DMS114 treated with DMSO at 0.1 percent for 48 hours (cell line): ENCODE data around the gene HOXA2.

Experiments used
- DNase-seq: peaks from one replicate; lab custom pipeline; 2025; ENCODE audit not compliant: unreplicated experiment; lab: John Stamatoyannopoulos, UW

HOXA2 gene

DNA sequence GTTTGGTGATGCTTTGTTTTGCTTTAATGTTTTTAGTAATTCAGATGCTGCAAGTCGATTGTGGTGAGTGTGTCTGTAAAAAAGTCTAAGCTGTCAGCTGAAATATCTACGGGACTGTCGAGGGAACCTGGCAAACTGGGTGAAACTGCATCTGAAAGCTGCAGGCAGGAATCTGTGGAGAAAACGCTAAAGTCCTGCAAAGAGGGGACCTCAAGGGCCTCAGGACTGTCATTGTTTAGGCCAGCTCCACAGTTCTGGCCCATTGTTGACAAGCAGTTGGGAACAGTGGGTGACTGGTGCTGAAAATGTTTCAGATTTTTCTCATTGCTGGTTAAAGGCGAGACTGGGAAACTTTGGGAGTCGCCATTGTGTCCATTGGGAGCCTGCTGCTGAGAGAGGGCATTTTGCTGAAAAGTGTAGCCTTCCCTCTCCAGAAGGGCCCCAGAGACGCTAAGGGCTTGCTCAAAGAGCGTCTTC, 1.8 kb downstream of the HOXA2 start:
- no peak for DNase-seq

DNA sequence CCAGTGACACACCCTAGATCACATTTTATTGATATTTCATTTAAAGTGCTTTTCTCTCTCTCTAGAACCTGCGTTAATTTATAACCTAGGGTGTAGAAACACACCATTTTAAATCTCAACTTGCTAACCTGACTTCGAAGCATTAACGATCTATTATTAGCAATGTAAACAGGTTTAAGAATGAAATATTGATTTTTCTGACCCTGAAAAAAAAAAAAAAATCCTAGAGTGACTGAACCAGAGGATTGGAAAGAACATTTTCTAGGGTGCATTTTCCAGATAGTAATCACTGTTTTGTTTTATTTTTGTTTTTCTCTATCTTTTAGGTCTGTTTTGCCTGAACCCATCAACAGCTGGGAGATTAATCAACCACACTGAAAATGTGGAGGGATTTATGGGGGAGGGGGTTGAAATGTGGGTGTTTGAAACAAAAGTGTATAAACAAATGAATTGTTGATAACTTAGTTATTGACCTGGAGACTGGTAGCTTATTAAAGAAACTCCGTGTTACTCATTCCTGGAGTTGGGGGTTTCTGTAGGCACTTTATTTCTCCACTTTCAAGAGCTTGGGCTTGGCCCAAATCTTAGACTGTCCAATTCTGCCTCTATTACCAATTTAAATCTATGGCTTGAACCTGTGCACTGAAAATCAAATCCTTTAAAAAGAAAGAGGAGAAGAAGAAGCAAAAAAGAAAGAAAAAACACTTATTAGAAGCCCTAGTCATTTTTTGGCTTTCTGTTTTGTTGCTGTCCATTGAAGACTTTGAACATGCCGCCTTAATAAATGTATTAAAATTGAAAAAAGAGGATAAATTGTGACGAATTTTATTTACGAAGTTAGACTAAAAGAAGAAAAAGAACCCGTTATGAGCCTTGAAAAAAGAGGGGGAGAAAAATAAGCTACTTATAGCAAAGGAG, 2.8 kb downstream of the HOXA2 start:
- DNase-seq: no peak

DNA sequence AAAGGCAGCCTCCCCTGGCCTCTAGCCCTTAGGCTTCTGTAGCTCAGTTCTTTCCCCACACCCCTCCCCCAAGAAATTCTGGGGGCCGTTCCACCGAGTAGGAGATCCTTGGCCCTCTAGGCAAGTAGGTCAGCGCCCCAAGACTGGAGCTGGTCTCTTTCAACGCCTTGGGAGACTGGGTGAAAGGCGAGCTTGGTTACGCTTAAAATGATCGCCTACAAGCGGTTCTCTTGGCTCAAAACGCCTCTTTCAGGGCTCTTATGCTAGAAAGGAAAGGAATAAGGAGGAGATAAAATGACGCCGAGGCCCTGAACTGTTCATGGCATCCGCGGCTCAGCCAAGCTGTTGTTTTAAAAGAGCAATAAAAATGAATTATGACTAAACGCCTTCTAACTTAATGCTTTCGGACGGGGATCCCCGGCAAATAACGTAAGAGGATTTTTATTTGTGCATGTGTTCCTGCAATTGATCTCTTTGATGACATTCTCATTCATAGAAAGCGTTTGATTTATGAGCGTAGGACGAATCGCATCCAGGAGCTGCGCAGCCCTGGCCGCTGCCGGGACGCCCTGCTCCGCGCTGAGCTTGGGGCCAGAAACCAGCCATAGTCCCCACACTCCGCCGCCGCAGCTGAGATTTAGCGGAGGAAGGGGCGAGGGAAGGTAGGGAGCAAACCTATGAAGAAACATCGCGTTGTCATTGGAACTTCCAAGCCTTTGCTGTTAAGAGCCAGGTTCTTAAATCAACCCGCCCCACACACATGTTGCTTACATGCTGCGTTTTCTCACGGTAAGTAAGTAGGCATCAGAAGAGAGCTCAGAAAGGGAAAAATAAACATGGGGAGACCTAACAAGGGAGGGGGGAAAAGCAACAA, 3.7 kb downstream of the HOXA2 start:
- DNase-seq: no peak

DNA sequence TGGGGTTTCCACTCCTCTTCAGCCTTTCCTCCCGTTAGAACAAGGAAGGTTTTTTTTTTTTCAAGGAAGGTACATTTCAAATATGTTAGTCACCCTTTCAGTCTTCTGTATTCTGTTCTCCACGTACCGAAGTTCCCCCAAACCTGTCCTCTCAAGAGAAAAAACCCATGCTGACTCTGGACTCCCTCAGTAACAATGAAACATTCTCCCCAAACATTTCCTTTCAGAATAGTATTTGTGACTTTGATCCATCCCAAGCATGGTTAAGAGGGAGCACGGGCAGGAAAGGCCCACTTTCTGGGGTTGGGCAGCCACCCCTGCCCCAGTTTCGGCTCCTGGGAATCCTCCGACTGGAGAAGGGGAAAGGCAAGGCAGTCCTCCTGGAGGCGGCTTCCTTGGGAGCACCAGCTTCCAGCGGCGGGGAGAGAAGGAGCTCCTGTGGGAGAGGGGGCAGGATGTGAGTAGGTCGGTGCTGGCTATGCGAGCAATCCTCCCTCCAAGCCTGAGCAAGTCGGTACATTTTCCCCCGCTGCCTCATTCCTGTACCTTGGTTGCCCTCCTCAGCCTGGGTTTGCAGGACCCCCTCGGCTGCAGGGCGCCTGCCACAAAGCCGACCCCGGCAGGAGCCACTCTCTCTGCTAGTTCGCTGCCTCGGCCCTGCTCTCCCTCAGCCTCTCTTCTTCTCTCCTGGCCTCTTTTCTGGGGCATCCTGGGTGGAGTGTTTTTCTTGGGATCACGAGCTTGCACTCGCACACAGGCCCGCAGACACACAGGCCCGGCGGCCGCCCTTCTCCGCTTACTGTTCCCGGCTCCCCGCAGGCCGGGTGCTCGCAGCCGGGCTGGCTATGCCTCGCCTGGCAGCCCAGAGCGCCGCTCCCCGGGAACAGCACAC, 4.6 kb downstream of the HOXA2 start:
- no peak for DNase-seq

DNA sequence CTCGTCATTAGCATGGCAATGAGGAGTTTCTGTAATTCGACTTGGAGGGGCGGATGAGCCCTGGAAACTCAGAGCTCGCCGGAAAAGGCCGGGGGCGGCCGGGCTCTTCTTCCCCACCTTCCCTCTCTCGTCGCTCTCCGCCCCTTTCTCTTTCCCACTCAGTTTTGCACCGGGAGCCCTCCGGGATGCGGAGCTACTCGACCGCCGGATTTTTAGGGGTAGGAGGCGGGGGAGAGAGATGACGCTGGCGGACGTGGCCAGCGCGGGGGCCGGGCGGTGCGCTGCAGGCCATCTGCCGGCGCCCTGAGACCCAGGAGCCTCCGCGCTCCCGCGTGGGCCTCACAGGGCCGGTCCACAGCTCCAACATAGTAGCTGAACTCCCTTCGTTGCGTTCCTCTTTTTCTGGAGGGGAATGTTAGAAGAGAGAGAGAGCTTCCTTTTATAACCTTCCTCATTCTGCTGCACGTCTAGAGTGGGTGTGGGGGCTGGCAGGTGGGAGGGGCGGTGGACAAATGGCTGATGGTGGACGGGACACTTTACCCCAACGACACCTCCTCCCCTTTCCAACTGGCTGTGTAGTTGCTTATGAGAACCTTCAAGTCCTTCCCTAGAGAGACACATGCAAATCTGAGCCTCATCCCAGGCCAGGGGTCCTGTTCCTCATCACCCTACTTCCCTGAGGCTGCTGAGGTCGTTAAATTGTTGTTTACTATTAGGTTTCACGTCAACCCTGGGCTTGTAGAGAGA, 5.5 kb downstream of the HOXA2 start:
- DNase-seq: no peak

DNA sequence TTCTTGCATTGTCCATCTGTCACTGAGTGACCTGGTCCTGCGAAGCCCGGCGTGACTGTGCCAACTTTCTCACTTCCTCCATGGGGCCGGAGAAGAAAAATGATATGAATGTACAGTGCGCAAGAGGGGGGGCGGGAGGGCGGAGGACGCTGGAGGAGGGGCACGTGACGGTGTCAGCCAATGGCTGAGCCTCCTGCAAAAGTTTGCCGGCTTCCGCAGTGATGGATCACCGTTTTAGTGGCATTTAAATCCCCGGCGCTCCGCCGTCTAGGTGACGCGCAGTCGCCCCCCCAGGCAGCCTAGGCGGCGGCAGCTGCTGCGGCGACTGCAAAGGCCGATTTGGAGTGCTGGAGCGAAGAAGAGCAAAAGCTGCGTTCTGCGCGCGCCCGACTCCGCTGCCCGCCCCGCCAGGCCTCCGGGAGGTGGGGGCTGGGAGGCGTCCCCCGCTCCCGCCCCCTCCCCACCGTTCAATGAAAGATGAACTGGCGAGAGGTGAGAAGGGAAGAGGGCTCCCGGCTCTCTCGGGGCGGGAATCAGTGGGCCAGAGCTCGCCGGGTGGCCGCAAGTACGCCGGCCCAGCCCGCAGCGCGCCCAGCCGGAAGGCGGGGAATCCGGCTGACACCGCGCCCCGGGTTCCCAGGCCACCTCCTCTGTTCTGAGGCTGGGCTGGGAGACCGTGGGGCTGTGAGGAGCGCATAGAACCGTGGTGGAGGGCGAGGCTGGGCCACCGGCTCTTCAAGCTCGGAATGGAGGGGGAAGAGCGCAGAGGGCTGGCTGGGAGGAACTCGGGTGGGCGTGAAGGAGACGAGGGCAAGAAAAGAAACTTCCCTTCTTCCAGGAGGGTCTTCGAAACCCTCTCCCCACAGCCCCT, 6.4 kb downstream of the HOXA2 start, which contains the start of gene HOXA1:
TSS of gene HOXA1 (minus strand) at position 104 of the 871 bp plus-strand sequence. CDS start at position 16, 88 bp downstream.
- DNase-seq: peak; percentile 91

DNA sequence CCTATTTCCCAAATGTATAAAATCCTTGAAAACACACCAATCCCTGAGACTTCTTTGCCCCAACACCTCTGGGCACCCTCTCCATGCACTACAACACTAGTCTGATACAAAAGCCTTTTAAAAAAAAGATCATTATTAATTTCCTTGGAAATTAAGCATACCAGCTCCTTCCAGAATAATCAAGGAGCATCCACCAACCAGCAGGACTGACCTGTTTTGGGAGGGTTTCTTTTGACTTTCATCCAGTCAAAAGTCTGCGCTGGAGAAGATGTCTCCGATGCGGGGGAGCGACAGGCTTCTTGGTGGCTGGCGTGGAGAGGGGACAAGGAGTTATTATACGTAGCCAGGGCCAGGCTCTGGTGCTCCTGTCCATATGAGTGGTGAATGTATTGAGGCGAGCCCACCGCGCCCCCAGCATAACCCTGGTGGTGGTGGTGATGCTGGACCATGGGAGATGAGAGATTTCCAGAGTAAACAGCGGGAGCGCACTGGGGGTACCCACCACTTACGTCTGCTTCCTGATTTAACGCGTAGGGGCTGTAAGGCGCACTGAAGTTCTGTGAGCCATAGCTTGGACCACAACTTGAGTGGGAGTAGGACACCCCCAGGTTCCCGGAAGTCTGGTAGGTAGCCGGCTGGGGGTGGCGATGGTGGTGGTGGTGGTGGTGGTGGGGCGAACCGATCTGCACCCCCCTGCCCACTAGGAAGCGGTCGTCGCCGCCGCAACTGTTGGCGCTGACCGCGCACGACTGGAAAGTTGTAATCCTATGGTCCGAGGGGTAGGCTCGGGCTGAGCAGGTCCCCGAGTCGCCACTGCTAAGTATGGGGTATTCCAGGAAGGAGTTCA, 7.2 kb downstream of the HOXA2 start:
- no peak for DNase-seq

DNA sequence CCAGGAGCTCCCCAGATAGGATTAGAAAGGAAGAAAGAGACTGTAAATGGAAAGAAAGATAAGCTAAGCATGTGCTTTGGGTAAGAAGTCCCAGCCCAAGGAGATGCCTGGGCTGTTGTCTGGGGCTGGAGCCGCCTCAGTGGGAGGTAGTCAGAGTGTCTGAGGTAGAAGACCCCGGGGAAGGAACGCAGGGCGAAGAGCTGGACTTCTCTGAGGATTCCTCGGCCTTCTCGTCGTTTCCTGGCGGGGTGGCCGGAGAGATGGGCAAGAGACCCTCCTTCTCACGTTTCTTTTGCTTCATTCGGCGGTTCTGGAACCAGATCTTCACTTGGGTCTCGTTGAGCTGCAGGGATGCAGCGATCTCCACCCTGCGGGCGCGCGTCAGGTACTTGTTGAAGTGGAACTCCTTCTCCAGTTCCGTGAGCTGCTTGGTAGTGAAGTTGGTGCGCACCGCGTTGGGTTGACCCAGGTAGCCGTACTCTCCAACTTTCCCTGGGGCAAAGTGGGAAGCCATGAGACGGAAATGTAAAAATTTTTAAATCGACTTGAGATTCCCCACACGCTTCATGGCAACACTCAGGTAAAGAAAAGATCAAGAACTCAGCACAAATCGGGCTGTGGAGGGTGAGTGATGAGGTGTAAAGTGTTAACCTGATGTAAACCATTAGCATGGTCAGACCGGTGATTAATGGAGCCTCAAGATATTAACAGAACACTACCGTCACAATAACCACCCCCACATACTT, 8.0 kb downstream of the HOXA2 start:
- DNase-seq: no peak

DNA sequence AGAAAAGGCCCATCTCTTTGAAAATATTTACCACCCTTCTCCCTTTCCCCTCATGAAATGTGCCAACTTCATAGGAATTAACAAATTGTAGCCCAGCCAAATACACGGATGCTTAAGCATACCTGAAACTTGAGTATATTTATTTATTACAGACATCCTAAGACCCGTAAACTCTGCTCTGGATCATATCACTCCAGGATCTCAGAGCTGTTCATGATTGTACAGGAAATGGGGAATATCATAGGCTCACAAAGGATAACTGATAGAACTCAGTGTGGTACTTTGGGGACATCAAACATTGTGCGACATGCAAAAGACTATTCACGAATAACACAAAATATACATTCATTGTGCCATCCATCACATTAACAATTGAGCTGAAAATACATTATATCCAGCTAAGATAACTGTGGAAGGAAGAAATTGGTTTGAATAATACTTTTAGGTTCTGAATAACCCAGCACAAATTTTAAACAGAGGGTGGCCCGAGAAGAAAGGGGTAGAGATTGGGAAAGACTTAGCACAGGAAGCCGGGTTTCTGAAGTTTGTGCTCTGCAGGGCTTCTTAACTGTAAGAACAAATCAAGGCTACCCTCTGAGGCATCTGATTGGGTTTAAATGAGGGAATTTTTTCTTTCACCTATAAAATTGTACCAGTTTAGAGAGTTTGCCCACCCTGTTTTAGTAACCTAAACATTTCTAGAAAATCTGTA, 9.1 kb downstream of the HOXA2 start:
- DNase-seq: no peak

DNA sequence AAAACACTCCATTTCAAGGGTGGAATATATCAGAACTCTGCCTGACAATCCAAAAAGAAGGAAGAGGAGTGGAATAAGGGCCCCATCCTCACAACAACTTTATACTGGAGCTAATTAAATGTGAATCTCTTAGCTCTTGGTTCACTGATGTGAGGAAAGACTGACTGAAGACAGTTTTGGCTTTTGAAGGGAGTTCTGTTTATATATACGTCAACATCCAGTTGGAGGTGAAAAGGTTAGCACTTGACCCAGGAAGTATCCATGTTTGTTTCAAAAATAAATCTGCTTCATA, 9.7 kb downstream of the HOXA2 start:
- no peak for DNase-seq

DNA sequence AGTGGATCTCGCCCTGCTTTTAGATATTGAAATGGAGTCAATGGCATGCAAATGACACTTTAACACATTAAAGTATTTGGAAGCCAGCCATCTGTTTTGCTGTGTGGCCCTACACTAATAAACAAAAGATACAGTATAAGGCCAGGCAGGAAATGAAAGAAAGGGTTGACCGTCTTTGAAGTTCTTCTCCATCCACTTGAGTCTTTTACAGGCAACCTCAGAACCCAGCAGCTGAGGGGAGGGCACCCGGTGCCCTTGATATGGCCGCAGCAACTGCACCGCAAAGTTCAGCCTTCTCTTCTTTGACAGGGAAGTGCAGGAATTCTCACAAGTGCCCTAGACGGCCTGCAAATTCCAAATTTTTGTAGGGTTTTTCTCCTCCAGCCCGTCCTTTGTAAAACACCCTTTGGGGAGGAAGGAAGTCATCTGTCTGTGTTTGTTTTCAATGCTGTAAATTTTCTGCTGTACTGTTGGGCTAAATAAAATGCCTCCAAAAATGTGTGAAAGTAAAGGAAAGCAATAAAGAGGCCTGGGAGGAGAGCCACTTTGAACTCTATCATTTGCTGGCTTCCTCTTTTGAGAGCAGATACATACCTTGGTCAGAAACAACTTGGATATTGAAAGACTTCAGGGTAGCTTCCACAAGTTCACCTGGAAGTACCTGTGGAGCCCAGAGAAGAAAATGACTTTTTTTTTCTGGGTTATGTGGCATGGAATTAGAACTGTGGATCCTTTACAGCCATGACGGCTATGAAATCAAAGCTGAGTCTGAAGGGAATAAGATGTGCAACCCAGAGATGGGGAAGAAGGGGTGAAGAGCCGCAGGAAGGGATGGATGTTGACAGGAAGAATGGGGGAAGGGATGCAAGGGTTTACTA, 10.3 kb downstream of the HOXA2 start:
- DNase-seq: no peak

DNA sequence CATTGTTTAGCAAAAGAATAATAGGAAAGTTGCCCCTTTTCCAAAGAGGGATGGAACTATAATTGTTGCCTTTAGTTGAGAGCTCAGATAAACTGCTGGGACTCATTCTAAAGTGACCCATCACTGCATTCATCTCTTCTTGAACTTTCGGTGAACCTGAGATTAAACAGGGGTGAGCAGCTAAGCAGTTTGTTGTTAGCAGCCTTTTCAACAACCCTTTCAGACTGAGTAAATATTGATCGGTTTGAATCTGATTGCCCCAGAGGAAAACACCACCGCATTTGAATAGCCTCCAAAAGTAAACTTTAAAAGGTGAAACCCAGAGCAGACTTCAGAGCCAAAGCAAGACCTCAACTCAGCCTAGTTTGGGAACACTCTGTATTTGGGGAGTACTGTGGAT, 11.4 kb downstream of the HOXA2 start:
- peak; percentile 71 for DNase-seq

DNA sequence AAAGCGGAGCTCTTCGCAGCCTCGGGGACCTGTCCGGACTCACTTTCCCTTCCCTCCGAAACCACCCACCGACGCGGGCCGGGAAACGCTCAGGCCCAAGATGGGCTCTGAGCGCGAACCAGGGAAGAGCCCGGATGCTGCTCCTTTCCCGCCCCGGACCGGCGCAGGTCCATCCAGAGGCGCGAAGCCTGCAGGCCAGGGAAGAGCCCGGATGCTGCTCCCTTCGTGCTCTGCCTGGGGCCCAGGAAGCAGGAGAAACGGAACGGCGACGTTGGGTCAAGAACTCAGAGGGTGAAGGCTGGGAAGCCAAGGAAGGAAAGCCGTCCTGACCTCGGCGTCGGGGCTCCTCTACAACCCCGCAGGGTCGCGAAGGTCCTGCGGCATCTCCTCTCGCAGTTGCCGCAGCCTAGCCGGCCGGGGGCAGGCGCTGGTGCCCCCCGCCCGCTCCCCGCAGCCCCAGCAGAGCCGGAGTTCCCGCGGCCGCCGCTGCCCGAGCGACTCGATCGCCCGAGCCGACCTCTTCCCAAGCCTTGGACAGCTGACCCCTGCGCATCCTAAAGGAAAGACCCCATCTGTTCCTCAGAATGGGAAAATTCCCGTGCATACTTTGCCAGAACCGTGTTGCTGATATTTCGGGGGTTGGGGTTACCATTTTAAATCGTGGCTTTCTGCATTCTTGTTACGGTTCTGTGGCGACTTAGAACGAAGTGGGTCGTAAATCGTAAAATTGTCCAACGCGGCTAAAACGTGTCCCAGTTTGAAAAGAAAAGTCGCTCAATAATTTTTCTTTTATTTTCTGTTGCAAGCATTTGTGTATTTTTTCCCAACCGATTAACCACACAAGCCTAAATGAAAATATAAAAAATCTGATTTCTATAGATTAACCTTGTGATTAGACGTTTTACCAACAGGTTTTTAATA, 14.2 kb downstream of the HOXA2 start:
- DNase-seq: no peak

DNA sequence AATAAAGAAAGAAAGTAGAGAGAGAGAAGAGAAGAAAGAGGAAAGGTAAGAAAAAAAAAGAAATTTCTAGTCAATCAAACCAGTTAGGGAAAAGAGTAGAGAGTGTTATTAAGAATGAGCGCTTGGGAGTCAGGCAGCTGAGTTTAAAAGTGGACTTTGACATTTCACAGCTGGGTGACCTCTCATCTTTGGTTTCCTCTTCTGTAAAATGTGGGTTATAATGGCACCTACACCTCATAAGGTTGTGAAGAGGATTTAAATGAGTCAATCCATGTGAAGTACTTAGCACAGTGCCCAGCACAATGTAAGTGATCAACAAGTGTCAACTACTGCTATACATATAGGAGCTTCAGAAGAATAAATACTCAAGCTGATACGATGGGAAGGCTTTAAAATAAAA, 18.8 kb downstream of the HOXA2 start:
- no peak for DNase-seq

DNA sequence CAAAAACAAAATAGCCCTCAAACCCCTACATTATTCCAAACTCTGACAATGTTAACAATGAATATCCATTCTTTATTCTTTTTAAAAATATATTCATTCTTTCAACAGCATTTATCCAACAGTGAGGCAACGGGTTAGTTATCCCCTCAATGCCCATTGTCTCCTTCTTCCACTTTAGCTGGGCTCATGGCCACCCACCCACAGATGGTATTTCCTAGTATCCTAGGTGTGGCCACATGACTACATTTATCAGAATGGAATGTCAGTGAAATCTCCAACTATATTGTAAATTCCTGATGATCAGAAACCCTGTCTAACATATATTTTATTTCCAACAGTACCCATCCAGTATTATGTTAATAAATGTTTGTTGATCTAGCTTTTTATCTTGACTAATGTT, 20.3 kb downstream of the HOXA2 start:
- DNase-seq: no peak
